HepG2 (cell line): ENCODE measurements around the gene ADRA1B. TPM values are rescaled to one million over a fixed set of nuclear protein-coding genes. Genes with fewer than 3 reads are reported as not detected.

Experiments used
- CCDC6 ChIP-seq: sonication (generic); formaldehyde crosslinking; IDR thresholded peaks from 2 replicates; pipeline ENCODE4 v1.8.1; 2022; ENCODE audit warnings: mild to moderate bottlenecking, missing genetic modification reagents, moderate library complexity
- CEBPB ChIP-seq: IDR thresholded peaks from 2 replicates; pipeline ENCODE4 v1.6.1; 2011; ENCODE audit warnings: low read depth, low read length, improper control_type of control experiment, borderline replicate concordance
- EP300 ChIP-seq, 3 experiments: sonication (generic) in 1 of 3; formaldehyde crosslinking in 1 of 3; IDR thresholded peaks; 2 replicates each; pipeline versions ENCODE4 v1.5.1 to v1.6.1; 2011 to 2020; ENCODE audit warnings: low read depth in 2 of 3, low read length in 2 of 3, borderline replicate concordance in 1 of 3, improper control_type of control experiment in 1 of 3, mild to moderate bottlenecking in 1 of 3, missing genetic modification reagents in 1 of 3, moderate library complexity in 1 of 3
- FOSL1 ChIP-seq: sonication (generic); formaldehyde crosslinking; IDR thresholded peaks from 2 replicates; pipeline ENCODE4 v1.9.0; 2021; ENCODE audit warnings: missing genetic modification reagents, borderline replicate concordance
- GABPA ChIP-seq, 2 experiments: IDR thresholded peaks; 2 replicates each; pipeline ENCODE4 v1.6.1; 2011 to 2016; ENCODE audit warnings: low read depth in 2 of 2, low read length in 1 of 2, missing biosample characterization in 1 of 2, missing genetic modification characterization in 1 of 2
- GATAD1 ChIP-seq: IDR thresholded peaks from 2 replicates; pipeline ENCODE4 v1.6.1; 2016; ENCODE audit warnings: missing genetic modification reagents, missing compliant biosample characterization
- LCORL ChIP-seq, 2 experiments: fragments of 450-650 bp in 1 of 2; sonication (generic) in 1 of 2; formaldehyde crosslinking in 1 of 2; IDR thresholded peaks; 2 replicates each; pipeline versions ENCODE4 v1.5.0 to v1.6.1; 2017 to 2020; ENCODE audit warnings: antibody characterized with exemption in 1 of 2, missing genetic modification reagents in 1 of 2
- MAX ChIP-seq: IDR thresholded peaks from 2 replicates; pipeline ENCODE4 v1.6.1; 2012; ENCODE audit warnings: inconsistent platforms
- MYNN ChIP-seq: sonication (generic); formaldehyde crosslinking; IDR thresholded peaks from 2 replicates; pipeline ENCODE4 v1.4.0; 2020; ENCODE audit warnings: mild to moderate bottlenecking, low read depth, missing genetic modification reagents
- NFYC ChIP-seq: IDR thresholded peaks from 2 replicates; pipeline ENCODE4 v1.6.1; 2016; ENCODE audit warnings: missing genetic modification reagents, missing compliant biosample characterization
- PHF8 ChIP-seq: sonication (generic); formaldehyde crosslinking; IDR thresholded peaks from 2 replicates; pipeline ENCODE4 v1.5.0; 2020; ENCODE audit warnings: missing genetic modification reagents
- REL ChIP-seq: sonication (generic); formaldehyde crosslinking; conservative IDR thresholded peaks from 2 replicates; pipeline ENCODE4 v1.8.0; 2022; ENCODE audit warnings: mild to moderate bottlenecking, missing genetic modification reagents, moderate library complexity
- TBX3 ChIP-seq: fragments of 450-650 bp; IDR thresholded peaks from 2 replicates; pipeline ENCODE4 v1.6.1; 2017; ENCODE audit warnings: antibody characterized with exemption, mild to moderate bottlenecking, inconsistent platforms, borderline replicate concordance
- TEAD3 ChIP-seq: optimal IDR thresholded peaks from 2 replicates; pipeline ENCODE3; 2016; ENCODE audit warnings: borderline replicate concordance
- THAP11 ChIP-seq: IDR thresholded peaks from 2 replicates; pipeline ENCODE4 v1.6.1; 2016; ENCODE audit warnings: missing biosample characterization, missing genetic modification reagents
- TIGD3 ChIP-seq: sonication (generic); formaldehyde crosslinking; IDR thresholded peaks from 2 replicates; pipeline ENCODE4 v1.5.1; 2020; ENCODE audit warnings: mild to moderate bottlenecking, missing genetic modification reagents, borderline replicate concordance
- ZBTB21 ChIP-seq: sonication (generic); formaldehyde crosslinking; IDR thresholded peaks from 2 replicates; pipeline ENCODE4 v1.4.0; 2020; ENCODE audit warnings: missing genetic modification reagents
- ZBTB25 ChIP-seq: IDR thresholded peaks from 2 replicates; pipeline ENCODE4 v1.6.1; 2018; ENCODE audit warnings: missing genetic modification reagents
- ZBTB34 ChIP-seq: sonication (generic); formaldehyde crosslinking; IDR thresholded peaks from 2 replicates; pipeline ENCODE4 v1.8.0; 2022; ENCODE audit warnings: mild to moderate bottlenecking, missing genetic modification reagents
- ZFX ChIP-seq: sonication (generic); formaldehyde crosslinking; IDR thresholded peaks from 2 replicates; pipeline ENCODE4 v1.4.0; 2020; ENCODE audit warnings: mild to moderate bottlenecking, low read depth, missing genetic modification reagents, moderate library complexity
- ZNF256 ChIP-seq: sonication (generic); formaldehyde crosslinking; conservative IDR thresholded peaks from 2 replicates; pipeline ENCODE4 v1.4.0; 2020; ENCODE audit warnings: missing genetic modification reagents
- ZNF7 ChIP-seq: IDR thresholded peaks from 2 replicates; pipeline ENCODE4 v1.6.1; 2016; ENCODE audit warnings: missing biosample characterization, missing genetic modification reagents
- ZNF703 ChIP-seq: sonication (generic); formaldehyde crosslinking; IDR thresholded peaks from 2 replicates; pipeline ENCODE4 v1.5.1; 2020; ENCODE audit warnings: missing genetic modification reagents, mild to moderate bottlenecking, moderate library complexity, borderline replicate concordance
- ZNF775 ChIP-seq: sonication (generic); formaldehyde crosslinking; IDR thresholded peaks from 2 replicates; pipeline ENCODE4 v1.4.0; 2020; ENCODE audit warnings: missing genetic modification reagents, mild to moderate bottlenecking, moderate library complexity, borderline replicate concordance
- polyA plus RNA-seq, 8 experiments: library from polyadenylated mRNA; depleted of rRNA in 3 of 8; stranded (reverse) in 7 of 8; unstranded in 1 of 8; fragments of >200 nt; fragmentation: Illumina TruSeq in 4 of 8; extraction: Trizol in 4 of 8; gene quantifications; 2 replicates each; pipeline versions ENCODE4 v1.2.1 to v1.2.3, GENCODE V29; 2011 to 2016; ENCODE audit warnings: low read depth in 4 of 8, missing spikeins in 1 of 8, mixed read lengths in 1 of 8; ENCODE audit not compliant: insufficient read depth in 1 of 8
- total RNA-seq, 5 experiments: library from RNA; depleted of rRNA; stranded (reverse); fragments of >200 nt; fragmentation: Illumina TruSeq; extraction: Trizol; gene quantifications; 2 replicates each; pipeline ENCODE4 v1.2.3, GENCODE V29; 2016; ENCODE audit warnings: low read depth in 1 of 5

ADRA1B gene
- total and polyA plus RNA-seq, 2 of the 13 experiments (the other 11 are each of a cell fraction or from before 2014, with no cell fraction given) = not detected

GRCh38 chr5:160008877-160009590 is 92.8 kb downstream of the ADRA1B start, which contains the start of gene TTC1 (continued):
- TF ChIP-seq TIGD3 (CRISPR knock-in tag) (no peak), ZNF7 (no peak), REL (CRISPR knock-in tag) (no peak), MYNN (CRISPR knock-in tag) (peak; percentile 76; the same call in 1 of the 2 replicates), ZNF775 (no peak), CEBPB (peak; percentile 17; the same call in 1 of the 2 replicates), PHF8 (CRISPR knock-in tag) (peak; percentile 80), FOSL1 (CRISPR knock-in tag) (no peak), ZFX (peak; percentile 39; the same call in 1 of the 2 replicates), TBX3 (no peak), ZBTB21 (CRISPR knock-in tag) (peak; percentile 93), ZNF256 (CRISPR knock-in tag) (no peak; the same call in 1 of the 2 replicates), MAX (peak; percentile 69), THAP11 (CRISPR knock-in tag) (peak; percentile 96), CCDC6 (CRISPR knock-in tag) (0 out of 2 replicates have a peak, but pooled peaks have one; percentile 37), GATAD1 (CRISPR knock-in tag) (peak; percentile 98), ZBTB25 (CRISPR knock-in tag) (peak; percentile 76), LCORL (IDR thresholded peaks at IDR 0.05) (no peak), LCORL (CRISPR knock-in tag; IDR thresholded peaks at IDR 0.05) (peak; percentile 39; the same call in 1 of the 2 replicates), ZBTB34 (CRISPR knock-in tag) (no peak), GABPA (IDR thresholded peaks at IDR 0.05; ENCODE audit: low read depth, low read length) (peak; percentile 86), GABPA (CRISPR knock-in tag; IDR thresholded peaks at IDR 0.05; ENCODE audit: low read depth) (peak; percentile 97), EP300 (IDR thresholded peaks at IDR 0.05; ENCODE audit: low read depth in 2 of 2, low read length in 2 of 2) (no peak), EP300 (CRISPR knock-in tag; IDR thresholded peaks at IDR 0.05; ENCODE audit: borderline replicate concordance) (0 out of 2 replicates have a peak, but pooled peaks have one; percentile 26), TEAD3 (peak; percentile 65), ZNF703 (no peak), NFYC (CRISPR knock-in tag) (peak; percentile 45; the same call in 1 of the 2 replicates)
